ENCODE data around the gene MT1E. TPM values are rescaled to one million over a fixed set of nuclear protein-coding genes. Genes with fewer than 3 reads are reported as not detected.

Gene MT1E
- total RNA-seq, 4 donors from 2014 or later = 52.4 to 106 (median 88.7) TPM

GRCh38 chr16:56591377-56592060 lies 34.1 kb upstream of the MT1E start:
- Histone ChIP-seq H3K27ac (no peak overlapping the region), H3K4me3 (no peak overlapping the region), H3K9me3 (no peaks in the 10 kb centered on the region), H3K27me3 (peaks cover 6 to 58% (median 11%) of the 10 kb centered on the region in 4 donors), H3K4me1 (peaks cover 8 to 13% (median 8%) of the 10 kb centered on the region in 3 donors), H3K36me3 (no peaks in the 10 kb centered on the region)
- TF ChIP-seq CTCF (IDR thresholded peaks at IDR 0.05) (no peak), POLR2A (IDR thresholded peaks at IDR 0.05) (no peak)
- WGBS, 2 donors = 46 to 74% methylated on average over 2 to 4 of the region's 4 CpGs
- no peak for DNase-seq
- intact Hi-C loops (cut with DNase I) = no loop called here

GRCh38 chr16:56593573-56594291 lies 31.8 kb upstream of the MT1E start:
- Histone ChIP-seq H3K9me3 (no peaks in the 10 kb centered on the region), H3K4me3 (no peak overlapping the region), H3K4me1 (peaks cover 8 to 13% (median 8%) of the 10 kb centered on the region in 3 donors), H3K27me3 (peaks cover 6 to 42% (median 10%) of the 10 kb centered on the region in 4 donors), H3K27ac (no peak overlapping the region), H3K36me3 (no peaks in the 10 kb centered on the region)
- 70 to 94% methylated on average over 6 of the region's 6 CpGs for WGBS, 2 donors
- DNase-seq = no peak
- intact Hi-C loops (cut with DNase I) = no loop called here
- TF ChIP-seq POLR2A (IDR thresholded peaks at IDR 0.05) = no peak
- TF ChIP-seq CTCF (IDR thresholded peaks at IDR 0.05) = no peak

- H3K9me3 ChIP-seq = no peaks in the 10 kb centered on the region
- intact Hi-C loops (cut with DNase I) = no loop called here
- no peak overlapping the region for H3K4me3 ChIP-seq
- H3K27me3 ChIP-seq = peaks cover 5 to 36% (median 6%) of the 10 kb centered on the region in 4 donors
- H3K36me3 ChIP-seq = no peaks in the 10 kb centered on the region
- 93 to 95% methylated on average over 5 of the region's 5 CpGs for WGBS, 2 donors
- DNase-seq = no peak
- TF ChIP-seq POLR2A (IDR thresholded peaks at IDR 0.05) (no peak), CTCF (IDR thresholded peaks at IDR 0.05) (no peak)
- no peak overlapping the region for H3K27ac ChIP-seq
- H3K4me1 ChIP-seq = peaks cover 4 to 8% (median 6%) of the 10 kb centered on the region in 3 donors
Observed at GRCh38 chr16:56594292-56594619, 31.3 kb upstream of the MT1E start.

GRCh38 chr16:56600398-56600999 lies 25.1 kb upstream of the MT1E start:
- Histone ChIP-seq H3K4me3 (no peak overlapping the region), H3K9me3 (no peaks in the 10 kb centered on the region), H3K27ac (no peak overlapping the region), H3K4me1 (peaks cover under 1 to 3% (median 2%) of the 10 kb centered on the region in 3 donors), H3K36me3 (no peaks in the 10 kb centered on the region), H3K27me3 (peaks cover 0 to 6% (median 0%) of the 10 kb centered on the region in 4 donors)
- no peak for DNase-seq
- WGBS, 2 donors = 18 to 24% methylated on average over 7 to 8 of the region's 8 CpGs
- intact Hi-C loops (cut with DNase I) = loop anchor here (5.0 to 10.0 kb wide), 2 partner anchors 88 to 94 kb away; no protein-coding TSS in a partner anchor
- no peak for TF ChIP-seq POLR2A (IDR thresholded peaks at IDR 0.05)
- peak in 5 of 6 experiments; percentile 60 to 77 (median 71) for TF ChIP-seq CTCF (IDR thresholded peaks at IDR 0.05)

- peaks cover 9 to 11% (median 11%) of the 10 kb centered on the region in 3 donors for H3K4me1 ChIP-seq
- no peak for TF ChIP-seq POLR2A (IDR thresholded peaks at IDR 0.05)
- no peaks in the 10 kb centered on the region for H3K9me3 ChIP-seq
- H3K36me3 ChIP-seq = no peaks in the 10 kb centered on the region
- WGBS, 2 donors = 69 to 74% methylated on average over 6 to 9 of the region's 9 CpGs
- H3K4me3 ChIP-seq = no peak overlapping the region
- intact Hi-C loops (cut with DNase I) = loop anchor here (5.0 to 10.0 kb wide), 2 partner anchors 89 to 93 kb away; no protein-coding TSS in a partner anchor
- DNase-seq = no peak
- H3K27me3 ChIP-seq = peaks cover 0 to 6% (median 0%) of the 10 kb centered on the region in 4 donors
- no peak overlapping the region for H3K27ac ChIP-seq
Observed at GRCh38 chr16:56601325-56601724, 24.3 kb upstream of the MT1E start.
